Esophagus muscularis mucosa (tissue), 4 donors: Measurements from ENCODE around the gene FKBP2. TPM values are rescaled to one million over a fixed set of nuclear protein-coding genes. Genes with fewer than 3 reads are reported as not detected.

Source experiments
- DNase-seq: peaks from one replicate; pipeline ENCODE4 v3.0.0-alpha.2; 2017; ENCODE audit errors: extremely low spot score
- H3K27ac ChIP-seq, 4 donors: fragments of 200-600 bp; sonication (generic); replicated peaks in 1 of 4; 1 replicate in 3 of 4; 2 replicates in 1 of 4; pipeline ENCODE4 v1.5.1; 2016 to 2019; ENCODE audit warnings: mild to moderate bottlenecking in 1 of 4
- H3K27me3 ChIP-seq, 4 donors: fragments of 200-600 bp; sonication (generic); one replicate each; pipeline versions ENCODE4 v1.5.1 to v1.6.0; 2016 to 2019
- H3K36me3 ChIP-seq, 4 donors: fragments of 200-600 bp; sonication (generic); one replicate each; pipeline ENCODE4 v1.5.1; 2016 to 2019
- H3K4me1 ChIP-seq, 4 donors: fragments of 200-600 bp; sonication (generic); one replicate each; pipeline ENCODE4 v1.5.1; 2016 to 2019
- H3K4me3 ChIP-seq, 4 donors: fragments of 200-600 bp; sonication (generic); 1 replicate in 2 of 4; 2 replicates in 2 of 4; pipeline ENCODE4 v1.5.1; 2016 to 2019; ENCODE audit warnings: mild to moderate bottlenecking in 4 of 4, moderate library complexity in 1 of 4
- H3K9me3 ChIP-seq, 4 donors: fragments of 200-600 bp; sonication (generic); 1 replicate in 3 of 4; 2 replicates in 1 of 4; pipeline ENCODE4 v1.5.1; 2016 to 2019
- EP300 ChIP-seq: sonication (generic); formaldehyde crosslinking; IDR thresholded peaks from one replicate; pipeline ENCODE4 v1.6.1; 2017; ENCODE audit warnings: antibody characterized with exemption
- POLR2A ChIP-seq: fragments of 450-650 bp; IDR thresholded peaks from one replicate; pipeline ENCODE4 v1.6.1; 2017; ENCODE audit warnings: antibody characterized with exemption, moderate library complexity, mild to moderate bottlenecking, low read depth
- POLR2AphosphoS5 ChIP-seq, 2 donors: sonication (generic); formaldehyde crosslinking; IDR thresholded peaks; one replicate each; pipeline ENCODE4 v1.6.1; 2017; ENCODE audit warnings: antibody characterized with exemption in 2 of 2
- WGBS: methylation state at CpG from one replicate; pipeline ENCODE4 v1.1.5; 2018; 5-methylcytosine and 5-hydroxymethylcytosine counted together
- intact Hi-C: fragments of 100-400 bp; cut with DNase I; formaldehyde crosslinking; loops from one replicate; pipeline ENCODE4 v1.15.1; 2023
- total RNA-seq, 4 donors: library from RNA; depleted of rRNA; stranded (reverse); fragments of >200 nt; gene quantifications; one replicate each; pipeline versions ENCODE4 v1.1.0 to v1.2.1, GENCODE V29; 2016
- TF ChIP-seq, protein P1 (sequence below), 3 experiments: fragments of 200-600 bp in 2 of 3; fragments of 450-650 bp in 1 of 3; sonication (generic) in 2 of 3; IDR thresholded peaks; one replicate each; pipeline ENCODE4 v1.5.1; 2017 to 2019; ENCODE audit warnings: antibody characterized with exemption in 3 of 3, mild to moderate bottlenecking in 2 of 3, moderate library complexity in 1 of 3

FKBP2 gene
- total RNA-seq, 4 donors from 2014 or later, result 49.0 to 87.8 (median 65.5) TPM

- intact Hi-C loops, result no loop called here
- TF ChIP-seq POLR2A (no peak), POLR2AphosphoS5 (IDR thresholded peaks at IDR 0.05) (no peak), EP300 (no peak)
- TF ChIP-seq, protein P1, sequence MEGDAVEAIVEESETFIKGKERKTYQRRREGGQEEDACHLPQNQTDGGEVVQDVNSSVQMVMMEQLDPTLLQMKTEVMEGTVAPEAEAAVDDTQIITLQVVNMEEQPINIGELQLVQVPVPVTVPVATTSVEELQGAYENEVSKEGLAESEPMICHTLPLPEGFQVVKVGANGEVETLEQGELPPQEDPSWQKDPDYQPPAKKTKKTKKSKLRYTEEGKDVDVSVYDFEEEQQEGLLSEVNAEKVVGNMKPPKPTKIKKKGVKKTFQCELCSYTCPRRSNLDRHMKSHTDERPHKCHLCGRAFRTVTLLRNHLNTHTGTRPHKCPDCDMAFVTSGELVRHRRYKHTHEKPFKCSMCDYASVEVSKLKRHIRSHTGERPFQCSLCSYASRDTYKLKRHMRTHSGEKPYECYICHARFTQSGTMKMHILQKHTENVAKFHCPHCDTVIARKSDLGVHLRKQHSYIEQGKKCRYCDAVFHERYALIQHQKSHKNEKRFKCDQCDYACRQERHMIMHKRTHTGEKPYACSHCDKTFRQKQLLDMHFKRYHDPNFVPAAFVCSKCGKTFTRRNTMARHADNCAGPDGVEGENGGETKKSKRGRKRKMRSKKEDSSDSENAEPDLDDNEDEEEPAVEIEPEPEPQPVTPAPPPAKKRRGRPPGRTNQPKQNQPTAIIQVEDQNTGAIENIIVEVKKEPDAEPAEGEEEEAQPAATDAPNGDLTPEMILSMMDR (IDR thresholded peaks at IDR 0.05), result no peak
- Histone ChIP-seq H3K27me3 (no peaks in the 10 kb centered on the region), H3K4me3 (no peak overlapping the region), H3K27ac (no peak overlapping the region), H3K4me1 (peaks cover 11 to 15% (median 13%) of the 10 kb centered on the region in 4 donors), H3K9me3 (no peaks in the 10 kb centered on the region), H3K36me3 (peaks cover 4 to 46% (median 37%) of the 10 kb centered on the region in 4 donors)
- WGBS, result 89% methylated on average over 13 of the region's 15 CpGs
- no peak for DNase-seq
Observed at GRCh38 chr11:64275031-64275800, 34.3 kb downstream of the FKBP2 start.

DNA sequence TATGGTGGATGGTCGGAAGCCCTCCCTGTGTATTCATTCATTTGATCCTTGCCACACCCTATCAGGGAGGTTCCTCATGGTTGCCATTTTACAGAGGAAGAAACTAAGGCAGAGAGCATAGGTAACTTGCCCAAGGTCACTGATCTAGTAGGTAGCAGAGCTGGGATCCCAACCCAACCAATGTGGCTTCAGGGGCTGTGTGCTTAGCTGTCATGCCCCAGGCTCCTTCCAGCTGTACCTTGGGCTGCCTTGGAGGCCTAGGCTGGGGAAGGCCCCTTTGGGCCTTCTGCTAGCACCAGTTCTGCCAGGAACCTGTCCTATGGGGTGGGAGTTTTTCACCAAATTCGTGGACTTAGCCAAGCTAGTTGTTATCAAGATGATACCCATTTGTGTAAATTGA lies 34.9 kb downstream of the FKBP2 start:
- Histone ChIP-seq H3K4me3 (no peak overlapping the region), H3K27ac (no peak overlapping the region), H3K9me3 (no peaks in the 10 kb centered on the region), H3K27me3 (no peaks in the 10 kb centered on the region), H3K36me3 (peaks cover 4 to 50% (median 39%) of the 10 kb centered on the region in 4 donors), H3K4me1 (peaks cover 11 to 15% (median 13%) of the 10 kb centered on the region in 4 donors)
- DNase-seq, result no peak
- WGBS, result 80% methylated on average over 1 of the region's 2 CpGs
- TF ChIP-seq POLR2A (no peak), EP300 (no peak)
- TF ChIP-seq, protein P1 (IDR thresholded peaks at IDR 0.05), result no peak
- intact Hi-C loops, result no loop called here

DNA sequence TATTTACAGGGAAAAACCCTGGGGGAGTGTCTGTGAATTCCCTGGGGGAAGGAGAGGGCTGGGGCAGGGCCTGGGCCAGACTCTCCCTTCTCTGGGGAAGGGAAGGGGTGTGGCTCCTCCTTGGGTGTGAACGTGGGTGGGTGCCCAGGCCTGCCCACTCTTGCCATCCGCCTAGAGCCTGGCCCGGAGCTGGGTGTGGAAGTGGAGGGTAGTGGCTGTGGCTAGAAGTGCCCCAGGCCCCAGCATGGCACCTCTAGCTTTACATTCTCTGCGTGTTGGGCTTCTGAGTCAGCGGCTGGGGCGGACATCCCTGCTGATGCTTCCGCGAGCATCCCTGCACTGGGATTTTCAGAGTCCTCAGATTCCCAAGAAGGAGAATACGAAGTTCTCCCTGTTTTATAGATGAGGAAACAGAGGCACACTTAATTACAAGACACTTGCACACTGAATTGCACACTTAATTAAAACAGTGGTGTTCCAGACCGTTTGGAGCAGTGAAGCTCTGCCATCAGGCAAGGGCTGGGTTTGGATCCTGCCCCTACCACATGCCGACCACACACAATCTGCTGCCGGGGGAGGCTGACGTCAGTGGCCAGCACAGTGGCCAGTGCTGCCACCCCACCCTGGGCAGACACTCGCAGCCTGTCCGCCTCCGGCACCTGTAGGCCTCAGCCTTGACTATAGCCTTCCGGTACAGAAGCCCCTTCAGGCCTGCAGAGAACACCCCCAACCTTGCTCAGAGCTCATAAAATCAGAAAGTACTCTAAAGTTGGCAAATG lies 35.9 kb downstream of the FKBP2 start:
- 81% methylated on average over 17 of the region's 17 CpGs for WGBS
- no peaks in the 10 kb centered on the region for H3K27me3 ChIP-seq
- no peak overlapping the region for H3K4me3 ChIP-seq
- no peak overlapping the region for H3K27ac ChIP-seq
- DNase-seq, result no peak
- H3K36me3 ChIP-seq, result peaks cover 4 to 60% (median 45%) of the 10 kb centered on the region in 4 donors
- TF ChIP-seq EP300 (no peak), POLR2AphosphoS5 (IDR thresholded peaks at IDR 0.05) (no peak), POLR2A (no peak)
- TF ChIP-seq, protein P1 (IDR thresholded peaks at IDR 0.05), result no peak
- peaks cover 7 to 18% (median 14%) of the 10 kb centered on the region in 4 donors for H3K4me1 ChIP-seq
- H3K9me3 ChIP-seq, result no peaks in the 10 kb centered on the region
- intact Hi-C loops, result no loop called here

GRCh38 chr11:64278576-64279190 lies 37.8 kb downstream of the FKBP2 start:
- Histone ChIP-seq H3K4me3 (no peak overlapping the region), H3K36me3 (peaks cover 4 to 72% (median 51%) of the 10 kb centered on the region in 4 donors), H3K27me3 (no peaks in the 10 kb centered on the region), H3K27ac (no peak overlapping the region), H3K4me1 (peaks cover 18 to 25% (median 22%) of the 10 kb centered on the region in 4 donors), H3K9me3 (no peaks in the 10 kb centered on the region)
- WGBS, result 82% methylated on average over 8 of the region's 8 CpGs
- intact Hi-C loops, result no loop called here
- no peak for DNase-seq
- TF ChIP-seq, protein P1 (IDR thresholded peaks at IDR 0.05), result no peak
- TF ChIP-seq POLR2A (no peak), EP300 (no peak), POLR2AphosphoS5 (IDR thresholded peaks at IDR 0.05) (no peak)
